Endodermal cell (in vitro differentiated cells): ENCODE results near the gene GJB1. TPM values are rescaled to one million over a fixed set of nuclear protein-coding genes. Genes with fewer than 3 reads are reported as not detected.

Experiments used
- DNase-seq: peaks from one replicate; pipeline ENCODE4 v3.0.0-alpha.2; 2017
- H3K27ac ChIP-seq: 2 replicates; pipeline ENCODE4 v1.5.1; 2013; ENCODE audit warnings: mild to moderate bottlenecking, low read depth, low read length, moderate library complexity
- H3K27me3 ChIP-seq: 2 replicates; pipeline ENCODE4 v1.6.1; 2013; ENCODE audit warnings: mild to moderate bottlenecking, low read length, moderate library complexity; ENCODE audit not compliant: insufficient read depth, control insufficient read depth, poor library complexity, severe bottlenecking
- H3K36me3 ChIP-seq: 2 replicates; pipeline ENCODE4 v1.7.0; 2013; ENCODE audit warnings: mild to moderate bottlenecking, low read length, moderate library complexity; ENCODE audit not compliant: control insufficient read depth, insufficient read depth
- H3K4me1 ChIP-seq: one replicate; pipeline ENCODE4 v1.7.0; 2013; ENCODE audit warnings: low read length; ENCODE audit not compliant: control insufficient read depth, insufficient read depth
- H3K4me3 ChIP-seq: 2 replicates; pipeline ENCODE4 v1.5.1; 2013; ENCODE audit warnings: mild to moderate bottlenecking, low read length, moderate library complexity
- H3K9ac ChIP-seq: 2 replicates; pipeline ENCODE4 v1.6.1; 2013; ENCODE audit warnings: mild to moderate bottlenecking, low read length, moderate library complexity; ENCODE audit not compliant: poor library complexity, severe bottlenecking; ENCODE audit errors: extremely low read depth
- H3K9me3 ChIP-seq: 2 replicates; pipeline ENCODE4 v1.6.1; 2013; ENCODE audit warnings: mild to moderate bottlenecking, low read length, moderate library complexity; ENCODE audit not compliant: control insufficient read depth
- H3K27ac Mint-ChIP-seq: 2 replicates; pipeline ENCODE4 v1.8.0; 2020; ENCODE audit warnings: mixed read lengths
- H3K27me3 Mint-ChIP-seq: 2 replicates; pipeline ENCODE4 v1.8.0; 2021; ENCODE audit warnings: mild to moderate bottlenecking, mixed read lengths; ENCODE audit not compliant: insufficient read depth
- H3K36me3 Mint-ChIP-seq: 2 replicates; pipeline ENCODE4 v1.8.0; 2020; ENCODE audit warnings: low read depth, mixed read lengths
- H3K4me1 Mint-ChIP-seq: 2 replicates; pipeline ENCODE4 v1.8.0; 2020; ENCODE audit warnings: mixed read lengths
- H3K4me3 Mint-ChIP-seq: 2 replicates; pipeline ENCODE4 v1.8.0; 2020; ENCODE audit warnings: mild to moderate bottlenecking, moderate library complexity, mixed read lengths
- H3K9me3 Mint-ChIP-seq: 2 replicates; pipeline ENCODE4 v1.8.0; 2020; ENCODE audit warnings: mild to moderate bottlenecking, mixed read lengths
- WGBS, 2 experiments: methylation state at CpG; one replicate each; pipeline versions ENCODE4 v1.1.5 to v1.1.7; 2013; ENCODE audit warnings: missing lambda C conversion rate in 2 of 2, mixed read lengths in 1 of 2; ENCODE audit not compliant: insufficient coverage in 1 of 2, insufficient read length in 1 of 2; 5-methylcytosine and 5-hydroxymethylcytosine counted together
- total RNA-seq, 2 donors: library from RNA; stranded (reverse); fragmentation: NEBNext Ultra II Directional in 1 of 2; extraction: Animal tissue kit (Norgen Biotek cat#: 25700) in 1 of 2; gene quantifications; 2 replicates in 1 of 2; 3 replicates in 1 of 2; pipeline ENCODE4 v1.2.1, GENCODE V29; 2021
- TF ChIP-seq, protein P1 (sequence below): fragments of 200-600 bp; sonication (generic); conservative IDR thresholded peaks from 2 replicates; pipeline ENCODE4 v1.5.0; 2021; ENCODE audit warnings: antibody characterized with exemption, mild to moderate bottlenecking

The GJB1 gene
- total RNA-seq, 2 donors from 2014 or later = 0.91 to 1.4 TPM

DNA sequence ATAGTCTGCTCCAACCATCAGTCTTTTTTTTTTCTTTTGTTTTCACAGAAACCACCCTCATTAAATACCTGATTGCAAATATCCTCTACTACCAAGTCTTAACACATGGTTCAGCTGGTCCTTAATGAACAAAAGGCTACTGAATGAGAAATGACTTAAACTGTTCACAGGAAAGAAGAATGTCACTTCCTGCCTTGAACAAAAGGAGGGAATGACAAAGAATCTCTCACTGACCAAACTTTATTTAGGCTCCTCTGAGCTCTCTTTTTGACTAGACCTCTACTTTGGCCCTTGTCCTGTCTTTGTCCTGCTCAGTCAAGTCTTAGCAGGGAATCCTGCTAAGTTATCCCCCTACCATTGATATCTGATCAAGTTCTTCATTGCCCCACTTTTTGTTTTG is 31.8 kb upstream of the GJB1 start:
- Histone ChIP-seq H3K4me3 (no peak overlapping the region), H3K27me3 (no peaks in the 10 kb centered on the region), H3K9me3 (no peaks in the 10 kb centered on the region), H3K36me3 (no peaks in the 10 kb centered on the region), H3K27ac (no peak overlapping the region), H3K9ac (no peak overlapping the region), H3K4me1 (no peaks in the 10 kb centered on the region)
- Mint-ChIP-seq H3K4me3 (no peak overlapping the region), H3K27ac (peak overlapping the region; percentile 2), H3K9me3 (peaks cover 47% of the 10 kb centered on the region), H3K36me3 (no peaks in the 10 kb centered on the region), H3K27me3 (no peaks in the 10 kb centered on the region), H3K4me1 (peaks cover 8% of the 10 kb centered on the region)
- no peak for DNase-seq
- TF ChIP-seq, protein P1, sequence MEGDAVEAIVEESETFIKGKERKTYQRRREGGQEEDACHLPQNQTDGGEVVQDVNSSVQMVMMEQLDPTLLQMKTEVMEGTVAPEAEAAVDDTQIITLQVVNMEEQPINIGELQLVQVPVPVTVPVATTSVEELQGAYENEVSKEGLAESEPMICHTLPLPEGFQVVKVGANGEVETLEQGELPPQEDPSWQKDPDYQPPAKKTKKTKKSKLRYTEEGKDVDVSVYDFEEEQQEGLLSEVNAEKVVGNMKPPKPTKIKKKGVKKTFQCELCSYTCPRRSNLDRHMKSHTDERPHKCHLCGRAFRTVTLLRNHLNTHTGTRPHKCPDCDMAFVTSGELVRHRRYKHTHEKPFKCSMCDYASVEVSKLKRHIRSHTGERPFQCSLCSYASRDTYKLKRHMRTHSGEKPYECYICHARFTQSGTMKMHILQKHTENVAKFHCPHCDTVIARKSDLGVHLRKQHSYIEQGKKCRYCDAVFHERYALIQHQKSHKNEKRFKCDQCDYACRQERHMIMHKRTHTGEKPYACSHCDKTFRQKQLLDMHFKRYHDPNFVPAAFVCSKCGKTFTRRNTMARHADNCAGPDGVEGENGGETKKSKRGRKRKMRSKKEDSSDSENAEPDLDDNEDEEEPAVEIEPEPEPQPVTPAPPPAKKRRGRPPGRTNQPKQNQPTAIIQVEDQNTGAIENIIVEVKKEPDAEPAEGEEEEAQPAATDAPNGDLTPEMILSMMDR = no peak

DNA sequence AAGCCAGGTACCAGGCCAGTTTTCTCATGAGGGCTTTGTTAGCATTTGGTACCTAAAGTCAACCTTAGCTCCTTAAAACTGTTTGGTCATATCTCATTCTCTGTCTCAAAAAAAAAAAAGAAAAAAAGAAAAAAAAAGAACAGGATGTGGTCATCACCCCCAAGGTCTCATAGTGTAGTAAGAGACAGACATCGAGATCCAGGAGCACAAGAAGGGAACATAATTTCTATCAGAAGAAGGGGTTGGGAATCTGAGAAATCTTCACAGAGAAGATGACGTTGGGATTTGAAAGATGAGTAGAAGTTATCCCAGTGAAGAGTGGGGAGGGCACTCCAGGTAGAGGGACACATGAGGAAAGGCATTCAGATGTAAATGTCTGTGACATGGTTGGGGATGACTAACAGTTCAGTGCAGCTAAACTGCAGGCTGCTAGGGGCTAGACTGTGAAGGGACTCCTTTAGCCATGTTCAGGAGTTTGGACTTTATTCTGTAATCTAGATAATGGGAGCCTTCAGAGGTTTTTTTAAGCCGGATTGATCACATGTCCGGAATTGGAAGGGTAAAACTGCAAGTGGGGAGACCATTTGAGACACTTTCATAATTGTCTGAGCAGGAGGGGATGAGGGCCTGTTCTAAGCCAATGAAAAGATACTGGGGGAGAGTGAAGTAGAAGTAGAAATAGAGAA is 26.9 kb upstream of the GJB1 start:
- H3K9me3 Mint-ChIP-seq = peaks cover 48% of the 10 kb centered on the region
- Histone ChIP-seq H3K27me3 (no peaks in the 10 kb centered on the region), H3K9ac (no peak overlapping the region), H3K4me3 (no peak overlapping the region), H3K36me3 (no peaks in the 10 kb centered on the region), H3K9me3 (no peaks in the 10 kb centered on the region), H3K27ac (no peak overlapping the region), H3K4me1 (no peaks in the 10 kb centered on the region)
- no peaks in the 10 kb centered on the region for H3K27me3 Mint-ChIP-seq
- TF ChIP-seq, protein P1 = no peak
- no peaks in the 10 kb centered on the region for H3K36me3 Mint-ChIP-seq
- peak overlapping the region; percentile 36 for H3K27ac Mint-ChIP-seq
- DNase-seq = peak; percentile 59
- 17 to 54% methylated on average over 1 to 4 of the region's 4 CpGs for WGBS, 2 experiments
- H3K4me1 Mint-ChIP-seq = peaks cover 6% of the 10 kb centered on the region
- no peak overlapping the region for H3K4me3 Mint-ChIP-seq

DNA sequence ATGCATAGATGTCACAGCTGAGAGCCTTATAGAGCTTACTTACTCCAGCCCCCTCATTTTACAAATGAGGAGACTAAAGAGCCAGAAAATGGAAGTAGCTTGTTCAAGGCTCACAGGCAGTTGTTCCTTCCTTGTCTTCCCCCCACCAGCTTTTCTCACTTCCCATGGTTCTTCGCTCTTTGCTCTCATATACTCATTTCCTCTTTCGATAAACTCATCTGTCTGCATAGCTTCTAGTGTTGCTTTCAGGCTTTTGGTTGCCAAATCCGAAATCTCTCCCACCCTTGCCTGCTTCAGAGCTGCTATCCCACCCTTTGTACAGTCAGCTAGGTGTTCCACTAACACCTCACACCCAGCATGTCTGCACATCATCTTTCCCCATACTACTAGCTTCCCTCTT is 25.0 kb upstream of the GJB1 start:
- no peaks in the 10 kb centered on the region for H3K36me3 ChIP-seq
- DNase-seq = no peak
- no peaks in the 10 kb centered on the region for H3K9me3 ChIP-seq
- Mint-ChIP-seq H3K9me3 (peaks cover 49% of the 10 kb centered on the region), H3K4me3 (no peak overlapping the region), H3K27me3 (no peaks in the 10 kb centered on the region), H3K36me3 (no peaks in the 10 kb centered on the region), H3K4me1 (peaks cover 1% of the 10 kb centered on the region), H3K27ac (no peak overlapping the region)
- TF ChIP-seq, protein P1 = no peak
- no peaks in the 10 kb centered on the region for H3K27me3 ChIP-seq
- no peak overlapping the region for H3K4me3 ChIP-seq
- no peak overlapping the region for H3K9ac ChIP-seq
- 80 to 94% methylated on average over 1 to 3 of the region's 3 CpGs for WGBS, 2 experiments
- no peak overlapping the region for H3K27ac ChIP-seq
- no peaks in the 10 kb centered on the region for H3K4me1 ChIP-seq
